ENCODE data around the gene FARS2. TPM values are rescaled to one million over a fixed set of nuclear protein-coding genes. Genes with fewer than 3 reads are reported as not detected.

FARS2 gene
- total and polyA plus RNA-seq, 4 donors = 16.6 to 29.0 (median 21.1) TPM

- Histone ChIP-seq H3K27me3 (ENCODE audit: control insufficient read depth, insufficient read depth, low read length) (no peaks in the 10 kb centered on the region), H3K4me3 (ENCODE audit: low read depth, low read length) (no peak overlapping the region), H3K4me1 (ENCODE audit: control insufficient read depth, insufficient read depth, low read length) (peaks cover 7% of the 10 kb centered on the region), H3K9me3 (ENCODE audit: control insufficient read depth, insufficient read depth, low read length) (no peaks in the 10 kb centered on the region), H3K27ac (ENCODE audit: low read depth, low read length) (no peak overlapping the region), H3K36me3 (ENCODE audit: control insufficient read depth, insufficient read depth, low read length) (no peaks in the 10 kb centered on the region)
- no CpG with 5 or more reads among the region's 1 CpG for WGBS (ENCODE audit: insufficient coverage)
- DNase-seq (ENCODE audit: low read depth in 4 of 6, low spot score in 6 of 6) = no peak
Observed at GRCh38 chr6:5536644-5537043, 275.3 kb downstream of the FARS2 start.

- no CpG with 5 or more reads among the region's 8 CpGs for WGBS (ENCODE audit: insufficient coverage)
- Histone ChIP-seq H3K27me3 (ENCODE audit: control insufficient read depth, insufficient read depth, low read length) (no peaks in the 10 kb centered on the region), H3K27ac (ENCODE audit: low read depth, low read length) (no peak overlapping the region), H3K9me3 (ENCODE audit: control insufficient read depth, insufficient read depth, low read length) (no peaks in the 10 kb centered on the region), H3K4me3 (ENCODE audit: low read depth, low read length) (no peak overlapping the region), H3K4me1 (ENCODE audit: control insufficient read depth, insufficient read depth, low read length) (peaks cover 7% of the 10 kb centered on the region), H3K36me3 (ENCODE audit: control insufficient read depth, insufficient read depth, low read length) (no peaks in the 10 kb centered on the region)
- no peak for DNase-seq (ENCODE audit: low read depth in 4 of 6, low spot score in 6 of 6)
Observed at GRCh38 chr6:5537132-5537531, 275.8 kb downstream of the FARS2 start.

- Histone ChIP-seq H3K36me3 (ENCODE audit: control insufficient read depth, insufficient read depth, low read length) (no peaks in the 10 kb centered on the region), H3K4me3 (ENCODE audit: low read depth, low read length) (no peak overlapping the region), H3K9me3 (ENCODE audit: control insufficient read depth, insufficient read depth, low read length) (no peaks in the 10 kb centered on the region), H3K27ac (ENCODE audit: low read depth, low read length) (no peak overlapping the region), H3K27me3 (ENCODE audit: control insufficient read depth, insufficient read depth, low read length) (no peaks in the 10 kb centered on the region), H3K4me1 (ENCODE audit: control insufficient read depth, insufficient read depth, low read length) (peaks cover 7% of the 10 kb centered on the region)
- no peak for DNase-seq (ENCODE audit: low read depth in 4 of 6, low spot score in 6 of 6)
- WGBS (ENCODE audit: insufficient coverage) = no CpG with 5 or more reads among the region's 1 CpG
Observed at GRCh38 chr6:5537967-5538366, 276.7 kb downstream of the FARS2 start.

GRCh38 chr6:5540370-5540769 is 279.1 kb downstream of the FARS2 start:
- Histone ChIP-seq H3K9me3 (ENCODE audit: control insufficient read depth, insufficient read depth, low read length) (no peaks in the 10 kb centered on the region), H3K4me1 (ENCODE audit: control insufficient read depth, insufficient read depth, low read length) (peaks cover 7% of the 10 kb centered on the region), H3K36me3 (ENCODE audit: control insufficient read depth, insufficient read depth, low read length) (no peaks in the 10 kb centered on the region), H3K4me3 (ENCODE audit: low read depth, low read length) (no peak overlapping the region), H3K27ac (ENCODE audit: low read depth, low read length) (no peak overlapping the region), H3K27me3 (ENCODE audit: control insufficient read depth, insufficient read depth, low read length) (no peaks in the 10 kb centered on the region)
- WGBS (ENCODE audit: insufficient coverage) = 59% methylated on average over 3 of the region's 8 CpGs
- DNase-seq (ENCODE audit: low read depth in 4 of 6, low spot score in 6 of 6) = peak in 2 of 6 donors; percentile 53 to 57

- peaks cover 7% of the 10 kb centered on the region for H3K4me1 ChIP-seq (ENCODE audit: control insufficient read depth, insufficient read depth, low read length)
- no peak overlapping the region for H3K27ac ChIP-seq (ENCODE audit: low read depth, low read length)
- no peaks in the 10 kb centered on the region for H3K27me3 ChIP-seq (ENCODE audit: control insufficient read depth, insufficient read depth, low read length)
- no peaks in the 10 kb centered on the region for H3K9me3 ChIP-seq (ENCODE audit: control insufficient read depth, insufficient read depth, low read length)
- no peaks in the 10 kb centered on the region for H3K36me3 ChIP-seq (ENCODE audit: control insufficient read depth, insufficient read depth, low read length)
- no peak overlapping the region for H3K4me3 ChIP-seq (ENCODE audit: low read depth, low read length)
- no CpG with 5 or more reads among the region's 3 CpGs for WGBS (ENCODE audit: insufficient coverage)
- no peak for DNase-seq (ENCODE audit: low read depth in 4 of 6, low spot score in 6 of 6)
Observed at GRCh38 chr6:5541025-5541424, 279.7 kb downstream of the FARS2 start.

GRCh38 chr6:5541751-5542432 is 280.6 kb downstream of the FARS2 start:
- H3K27me3 ChIP-seq (ENCODE audit: control insufficient read depth, insufficient read depth, low read length) = no peaks in the 10 kb centered on the region
- no peak for DNase-seq (ENCODE audit: low read depth in 4 of 6, low spot score in 6 of 6)
- 80% methylated on average over 1 of the region's 1 CpG for WGBS (ENCODE audit: insufficient coverage)
- no peak overlapping the region for H3K4me3 ChIP-seq (ENCODE audit: low read depth, low read length)
- peaks cover 7% of the 10 kb centered on the region for H3K4me1 ChIP-seq (ENCODE audit: control insufficient read depth, insufficient read depth, low read length)
- no peaks in the 10 kb centered on the region for H3K36me3 ChIP-seq (ENCODE audit: control insufficient read depth, insufficient read depth, low read length)
- no peak overlapping the region for H3K27ac ChIP-seq (ENCODE audit: low read depth, low read length)
- H3K9me3 ChIP-seq (ENCODE audit: control insufficient read depth, insufficient read depth, low read length) = no peaks in the 10 kb centered on the region

- Histone ChIP-seq H3K36me3 (ENCODE audit: control insufficient read depth, insufficient read depth, low read length) (peaks cover 3% of the 10 kb centered on the region), H3K27me3 (ENCODE audit: control insufficient read depth, insufficient read depth, low read length) (no peaks in the 10 kb centered on the region), H3K9me3 (ENCODE audit: control insufficient read depth, insufficient read depth, low read length) (peaks cover 4% of the 10 kb centered on the region), H3K4me3 (ENCODE audit: low read depth, low read length) (no peak overlapping the region), H3K27ac (ENCODE audit: low read depth, low read length) (no peak overlapping the region), H3K4me1 (ENCODE audit: control insufficient read depth, insufficient read depth, low read length) (no peaks in the 10 kb centered on the region)
- peak in 1 of 6 donors; percentile 51 for DNase-seq (ENCODE audit: low read depth in 4 of 6, low spot score in 6 of 6)
- 100% methylated on average over 1 of the region's 4 CpGs for WGBS (ENCODE audit: insufficient coverage)
Observed at GRCh38 chr6:5547556-5547955, 286.2 kb downstream of the FARS2 start.

GRCh38 chr6:5550631-5551030 is 289.3 kb downstream of the FARS2 start:
- Histone ChIP-seq H3K4me3 (ENCODE audit: low read depth, low read length) (no peak overlapping the region), H3K27me3 (ENCODE audit: control insufficient read depth, insufficient read depth, low read length) (no peaks in the 10 kb centered on the region), H3K4me1 (ENCODE audit: control insufficient read depth, insufficient read depth, low read length) (no peaks in the 10 kb centered on the region), H3K36me3 (ENCODE audit: control insufficient read depth, insufficient read depth, low read length) (peaks cover 3% of the 10 kb centered on the region), H3K27ac (ENCODE audit: low read depth, low read length) (no peak overlapping the region), H3K9me3 (ENCODE audit: control insufficient read depth, insufficient read depth, low read length) (peaks cover 4% of the 10 kb centered on the region)
- no peak for DNase-seq (ENCODE audit: low read depth in 4 of 6, low spot score in 6 of 6)
- 80% methylated on average over 1 of the region's 1 CpG for WGBS (ENCODE audit: insufficient coverage)

- no peaks in the 10 kb centered on the region for H3K4me1 ChIP-seq (ENCODE audit: control insufficient read depth, insufficient read depth, low read length)
- H3K27me3 ChIP-seq (ENCODE audit: control insufficient read depth, insufficient read depth, low read length) = no peaks in the 10 kb centered on the region
- H3K4me3 ChIP-seq (ENCODE audit: low read depth, low read length) = no peak overlapping the region
- peaks cover 4% of the 10 kb centered on the region for H3K9me3 ChIP-seq (ENCODE audit: control insufficient read depth, insufficient read depth, low read length)
- H3K27ac ChIP-seq (ENCODE audit: low read depth, low read length) = no peak overlapping the region
- WGBS (ENCODE audit: insufficient coverage) = 96% methylated on average over 2 of the region's 2 CpGs
- no peak for DNase-seq (ENCODE audit: low read depth in 4 of 6, low spot score in 6 of 6)
- peaks cover 3% of the 10 kb centered on the region for H3K36me3 ChIP-seq (ENCODE audit: control insufficient read depth, insufficient read depth, low read length)
Observed at GRCh38 chr6:5552243-5552642, 290.9 kb downstream of the FARS2 start.

- H3K4me1 ChIP-seq (ENCODE audit: control insufficient read depth, insufficient read depth, low read length) = no peaks in the 10 kb centered on the region
- H3K9me3 ChIP-seq (ENCODE audit: control insufficient read depth, insufficient read depth, low read length) = peaks cover 4% of the 10 kb centered on the region
- no peaks in the 10 kb centered on the region for H3K27me3 ChIP-seq (ENCODE audit: control insufficient read depth, insufficient read depth, low read length)
- WGBS (ENCODE audit: insufficient coverage) = 43% methylated on average over 1 of the region's 4 CpGs
- H3K36me3 ChIP-seq (ENCODE audit: control insufficient read depth, insufficient read depth, low read length) = peaks cover 3% of the 10 kb centered on the region
- no peak overlapping the region for H3K27ac ChIP-seq (ENCODE audit: low read depth, low read length)
- H3K4me3 ChIP-seq (ENCODE audit: low read depth, low read length) = no peak overlapping the region
- DNase-seq (ENCODE audit: low read depth in 4 of 6, low spot score in 6 of 6) = no peak
Observed at GRCh38 chr6:5553767-5554166, 292.5 kb downstream of the FARS2 start.
